SK-N-SH (cell line): ENCODE results near the gene RASSF3. TPM values are rescaled to one million over a fixed set of nuclear protein-coding genes. Genes with fewer than 3 reads are reported as not detected.

ENCODE experiments used
- CTCF ChIA-PET: fragments of 300-600, 350-600 bp; formaldehyde crosslinking; extraction: SDS; loops from one replicate; lab custom pipeline; 2021; lab: Yijun Ruan, JAX
- POLR2A ChIA-PET: fragments of 350-600 bp; sonication (Branson Sonifier 250); formaldehyde crosslinking; extraction: SDS; loops from one replicate; lab custom pipeline; 2020; ENCODE audit warnings: antibody characterized with exemption, inconsistent platforms; lab: Yijun Ruan, JAX
- DNase-seq: peaks from one replicate; pipeline ENCODE4 v3.0.0; 2012
- H2AFZ ChIP-seq: fragments of 200-600 bp; sonication (generic); 2 replicates; pipeline ENCODE4 v1.8.1; 2016; ENCODE audit warnings: antibody characterized with exemption, mild to moderate bottlenecking, low read depth
- H3F3A ChIP-seq: fragments of 200-600 bp; sonication (generic); replicated peaks from 2 replicates; pipeline ENCODE3; 2016; ENCODE audit warnings: antibody characterized with exemption, mild to moderate bottlenecking; ENCODE audit not compliant: insufficient read depth
- H3K27ac ChIP-seq, 2 experiments: fragments of 200-500 bp in 1 of 2; fragments of 200-600 bp in 1 of 2; sonication (Bioruptor generic) in 1 of 2; sonication (generic), shearing (Covaris generic) in 1 of 2; 2 replicates each; pipeline versions ENCODE4 v1.5.1 to v1.6.1; 2014 to 2016; ENCODE audit warnings: low read depth in 2 of 2, inconsistent platforms in 1 of 2, low read length in 1 of 2, mild to moderate bottlenecking in 1 of 2, mixed read lengths in 1 of 2
- H3K27me3 ChIP-seq: fragments of 200-600 bp; sonication (generic), shearing (Covaris generic); 2 replicates; pipeline ENCODE4 v1.6.1; 2016; ENCODE audit warnings: mixed run types; ENCODE audit not compliant: insufficient read depth
- H3K36me3 ChIP-seq, 2 experiments: fragments of 200-500 bp in 1 of 2; fragments of 200-600 bp in 1 of 2; sonication (Bioruptor generic) in 1 of 2; sonication (generic) in 1 of 2; replicated peaks in 1 of 2; 2 replicates each; pipeline versions ENCODE3 to v1.5.1; 2014 to 2016; ENCODE audit warnings: low read length in 1 of 2, mild to moderate bottlenecking in 1 of 2; ENCODE audit not compliant: insufficient read depth in 2 of 2, control insufficient read depth in 1 of 2
- H3K4me1 ChIP-seq, 2 experiments: fragments of 200-500 bp in 1 of 2; fragments of 200-600 bp in 1 of 2; sonication (Bioruptor generic) in 1 of 2; sonication (generic), shearing (Covaris generic) in 1 of 2; 2 replicates each; pipeline versions ENCODE4 v1.5.1 to v1.6.1; 2014 to 2016; ENCODE audit warnings: low read depth in 1 of 2, low read length in 1 of 2, mixed run types in 1 of 2; ENCODE audit not compliant: insufficient read depth in 2 of 2, control insufficient read depth in 1 of 2
- H3K4me2 ChIP-seq: fragments of 200-600 bp; sonication (generic), shearing (Covaris generic); 2 replicates; pipeline ENCODE4 v1.6.1; 2017; ENCODE audit warnings: mixed run types
- H3K4me3 ChIP-seq, 2 experiments: fragments of 200-500 bp in 1 of 2; fragments of 200-600 bp in 1 of 2; sonication (Bioruptor generic) in 1 of 2; sonication (generic), shearing (Covaris generic) in 1 of 2; 2 replicates each; pipeline versions ENCODE4 v1.5.1 to v1.8.1; 2014 to 2016; ENCODE audit warnings: low read depth in 2 of 2, inconsistent platforms in 1 of 2, low read length in 1 of 2, mild to moderate bottlenecking in 1 of 2, mixed read lengths in 1 of 2, moderate library complexity in 1 of 2
- H3K79me2 ChIP-seq: fragments of 200-600 bp; sonication (generic); 2 replicates; pipeline ENCODE4 v1.8.1; 2017; ENCODE audit warnings: mild to moderate bottlenecking; ENCODE audit not compliant: insufficient read depth
- H3K9ac ChIP-seq: fragments of 200-600 bp; sonication (generic); 2 replicates; pipeline ENCODE4 v1.6.1; 2017; ENCODE audit warnings: mixed run types
- H3K9me2 ChIP-seq: fragments of 200-600 bp; sonication (generic); 2 replicates; pipeline ENCODE4 v1.6.1; 2017; ENCODE audit warnings: mixed run types
- H3K9me3 ChIP-seq: fragments of 200-600 bp; sonication (generic); 2 replicates; pipeline ENCODE4 v1.6.1; 2017; ENCODE audit warnings: mixed run types, mild to moderate bottlenecking, moderate library complexity
- H4K20me1 ChIP-seq: fragments of 200-600 bp; sonication (generic); 2 replicates; pipeline ENCODE4 v1.6.1; 2017; ENCODE audit warnings: mild to moderate bottlenecking, mixed run types; ENCODE audit not compliant: insufficient read depth
- CTCF ChIP-seq: fragments of 200-600 bp; sonication (generic); IDR thresholded peaks from 2 replicates; pipeline ENCODE4 v1.6.1; 2017; ENCODE audit warnings: antibody characterized with exemption, mild to moderate bottlenecking, moderate library complexity
- ELF1 ChIP-seq: IDR thresholded peaks from 2 replicates; pipeline ENCODE4 v1.4.0; 2012
- EP300 ChIP-seq, 2 experiments: IDR thresholded peaks; 2 replicates each; pipeline versions ENCODE4 v1.4.0 to v1.6.1; 2012; ENCODE audit warnings: borderline replicate concordance in 1 of 2, low read depth in 1 of 2, low read length in 1 of 2
- FOSL2 ChIP-seq: IDR thresholded peaks from 2 replicates; pipeline ENCODE4 v1.4.0; 2012; ENCODE audit warnings: low read depth, mild to moderate bottlenecking, moderate library complexity, borderline replicate concordance
- IRF3 ChIP-seq: fragments of 150-350 bp; IDR thresholded peaks from 2 replicates; pipeline ENCODE4 v1.6.1; 2016; ENCODE audit warnings: mild to moderate bottlenecking, low read depth, low read length
- JUND ChIP-seq: IDR thresholded peaks from 2 replicates; pipeline ENCODE4 v1.4.0; 2012
- MEF2A ChIP-seq: IDR thresholded peaks from 2 replicates; pipeline ENCODE4 v1.4.0; 2012; ENCODE audit warnings: low read depth, borderline replicate concordance
- NFIC ChIP-seq: IDR thresholded peaks from 2 replicates; pipeline ENCODE4 v1.4.0; 2012; ENCODE audit warnings: borderline replicate concordance
- PBX3 ChIP-seq: IDR thresholded peaks from 2 replicates; pipeline ENCODE4; 2012
- RAD21 ChIP-seq: IDR thresholded peaks from 2 replicates; pipeline ENCODE4 v1.6.1; 2012; ENCODE audit warnings: mild to moderate bottlenecking, low read length
- REST ChIP-seq: IDR thresholded peaks from 2 replicates; pipeline ENCODE4 v1.6.1; 2012; ENCODE audit warnings: mild to moderate bottlenecking, low read depth, low read length, moderate library complexity
- RFX5 ChIP-seq: IDR thresholded peaks from 2 replicates; pipeline ENCODE4 v1.6.1; 2012; ENCODE audit warnings: mild to moderate bottlenecking, improper control_type of control experiment, low read length
- RXRA ChIP-seq: IDR thresholded peaks from 2 replicates; pipeline ENCODE4 v1.4.0; 2012; ENCODE audit warnings: low read depth, mild to moderate bottlenecking, borderline replicate concordance
- SMC3 ChIP-seq: IDR thresholded peaks from 2 replicates; pipeline ENCODE4 v1.6.1; 2012; ENCODE audit warnings: low read depth, low read length, improper control_type of control experiment
- TAF1 ChIP-seq: IDR thresholded peaks from 2 replicates; pipeline ENCODE4 v1.6.1; 2012; ENCODE audit warnings: low read depth, mild to moderate bottlenecking, low read length, moderate library complexity, borderline replicate concordance
- TCF12 ChIP-seq: IDR thresholded peaks from 2 replicates; pipeline ENCODE4 v1.4.0; 2012
- TEAD4 ChIP-seq: IDR thresholded peaks from 2 replicates; pipeline ENCODE4 v1.4.0; 2012; ENCODE audit warnings: mild to moderate bottlenecking, borderline replicate concordance; ENCODE audit not compliant: insufficient read depth
- WGBS: methylation state at CpG from one replicate; pipeline ENCODE4 v1.1.6; 2017; ENCODE audit warnings: low lambda C conversion rate; 5-methylcytosine and 5-hydroxymethylcytosine counted together
- polyA plus RNA-seq, 3 experiments: library from polyadenylated mRNA; depleted of rRNA; stranded (reverse); fragments of >200 nt; gene quantifications; 2 replicates each; pipeline ENCODE4 v1.2.3, GENCODE V29; 2012

The RASSF3 gene
- polyA plus RNA-seq, 1 of the 3 experiments (the other 2 are of a cell fraction): 11.1 TPM

- Histone ChIP-seq H3K36me3 (no peaks in the 10 kb centered on the region), H3F3A (no peaks in the 10 kb centered on the region), H3K79me2 (peaks cover 62% of the 10 kb centered on the region), H3K4me2 (no peak overlapping the region), H3K9me2 (no peaks in the 10 kb centered on the region), H2AFZ (no peak overlapping the region), H3K27ac (peak overlapping the region in 1 of 2 experiments; percentile 60; a peak in 2 of 4 replicates), H3K9me3 (no peaks in the 10 kb centered on the region), H4K20me1 (0 out of 2 replicates have a peak, but pooled peaks cover 5% of the 10 kb centered on the region), H3K9ac (no peak overlapping the region), H3K27me3 (no peaks in the 10 kb centered on the region), H3K4me1 (peaks cover 6 to 10% of the 10 kb centered on the region in 2 experiments; a peak in 2 of 4 replicates), H3K4me3 (no peak overlapping the region)
- ChIA-PET CTCF (interaction anchor here (1.3 kb wide), 1 partner anchor 48 kb away, joined by 3 read pairs; no protein-coding TSS in a partner anchor), POLR2A (no interaction called here)
- no peak for TF ChIP-seq CTCF
- TF ChIP-seq SMC3: no peak
- no peak for TF ChIP-seq FOSL2
- TF ChIP-seq TAF1: no peak
- TF ChIP-seq MEF2A: no peak
- TF ChIP-seq TCF12: no peak
- TF ChIP-seq TEAD4: no peak
- TF ChIP-seq RAD21: no peak
- no peak for TF ChIP-seq REST
- no peak for TF ChIP-seq EP300 (IDR thresholded peaks at IDR 0.05; ENCODE audit: borderline replicate concordance in 1 of 2, low read depth in 1 of 2, low read length in 1 of 2)
- TF ChIP-seq PBX3: no peak
- TF ChIP-seq RXRA: no peak
- TF ChIP-seq IRF3: no peak
- TF ChIP-seq RFX5: no peak
- no peak for TF ChIP-seq NFIC
- TF ChIP-seq JUND: no peak
- TF ChIP-seq ELF1: no peak
- WGBS: 98% methylated on average over 6 of the region's 6 CpGs
- DNase-seq: no peak
Observed at GRCh38 chr12:64649487-64649886, 39.2 kb downstream of the RASSF3 start.
